Measurements from ENCODE around the gene APOA1. TPM values are rescaled to one million over a fixed set of nuclear protein-coding genes. Genes with fewer than 3 reads are reported as not detected.

The APOA1 gene
- total and polyA plus RNA-seq, 10 of the 15 experiments (the other 5 are each of a cell fraction or from before 2014, with no cell fraction given): 0.10 to 2.4 (median 0.24) TPM; not detected in 3

DNA sequence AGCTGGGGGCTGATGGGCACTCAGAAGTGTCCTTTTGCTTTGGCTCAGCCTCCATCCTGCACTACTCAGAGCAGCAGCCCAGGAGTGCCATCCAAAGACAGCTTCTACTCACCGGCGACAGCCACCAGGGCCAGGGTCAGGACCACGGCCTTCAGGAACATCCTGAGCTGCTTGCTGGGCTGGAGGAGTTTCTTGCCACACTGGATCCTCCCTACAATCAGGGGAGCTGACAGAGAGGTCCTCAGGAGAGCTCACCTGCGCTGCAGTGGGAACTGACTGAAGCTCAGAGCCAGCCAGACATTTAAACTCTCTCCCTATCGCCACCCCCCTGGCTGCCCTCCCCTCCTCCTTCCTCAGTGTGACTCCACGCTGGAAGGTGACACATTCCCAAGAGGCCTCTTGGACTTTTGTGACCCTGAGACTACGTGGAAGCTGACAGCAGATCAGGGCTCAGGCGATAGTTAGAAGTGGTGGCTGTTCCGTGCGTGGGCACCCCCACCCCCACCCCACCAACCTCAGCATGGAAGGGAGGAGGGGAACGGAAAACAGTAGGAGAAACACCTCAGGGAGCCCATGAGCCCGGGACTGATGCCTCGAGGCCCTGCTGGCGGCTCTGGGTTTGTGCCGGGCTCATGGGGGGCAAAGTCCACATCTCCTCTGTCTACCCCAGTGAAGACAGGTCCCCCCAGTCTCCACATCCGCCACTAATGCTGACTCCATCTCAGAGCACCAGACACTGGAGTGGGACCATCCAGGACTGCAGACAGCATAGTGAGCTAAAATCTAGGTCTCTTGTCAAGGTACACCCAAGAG, 14.2 kb downstream of the APOA1 start, which contains the start of gene APOA4 (continued):
- TF ChIP-seq, protein P1, sequence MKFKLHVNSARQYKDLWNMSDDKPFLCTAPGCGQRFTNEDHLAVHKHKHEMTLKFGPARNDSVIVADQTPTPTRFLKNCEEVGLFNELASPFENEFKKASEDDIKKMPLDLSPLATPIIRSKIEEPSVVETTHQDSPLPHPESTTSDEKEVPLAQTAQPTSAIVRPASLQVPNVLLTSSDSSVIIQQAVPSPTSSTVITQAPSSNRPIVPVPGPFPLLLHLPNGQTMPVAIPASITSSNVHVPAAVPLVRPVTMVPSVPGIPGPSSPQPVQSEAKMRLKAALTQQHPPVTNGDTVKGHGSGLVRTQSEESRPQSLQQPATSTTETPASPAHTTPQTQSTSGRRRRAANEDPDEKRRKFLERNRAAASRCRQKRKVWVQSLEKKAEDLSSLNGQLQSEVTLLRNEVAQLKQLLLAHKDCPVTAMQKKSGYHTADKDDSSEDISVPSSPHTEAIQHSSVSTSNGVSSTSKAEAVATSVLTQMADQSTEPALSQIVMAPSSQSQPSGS (IDR thresholded peaks at IDR 0.05; ENCODE audit: low read length): no peak
- TF ChIP-seq NFIC (IDR thresholded peaks at IDR 0.05; ENCODE audit: low read depth, low read length): no peak

GRCh38 chr11:116822575-116822974, 14.8 kb downstream of the APOA1 start:
- POLR2A ChIA-PET: interaction anchor here (0.6 kb wide), 1 partner anchor 34 kb away, joined by 3 read pairs; no protein-coding TSS in a partner anchor
- H3K27ac ChIP-seq (ENCODE audit: control insufficient read depth, insufficient read depth): no peak overlapping the region
- no peak overlapping the region for H3K4me2 ChIP-seq (ENCODE audit: control insufficient read depth, insufficient read depth)
- H3K9me3 ChIP-seq (replicated peaks; ENCODE audit: control insufficient read depth, insufficient read depth, low read length): no peaks in the 10 kb centered on the region
- H3K4me1 ChIP-seq (ENCODE audit: control insufficient read depth, insufficient read depth, low read length): no peaks in the 10 kb centered on the region
- DNase-seq (ENCODE audit: low read depth, low spot score) (no peak), ATAC-seq (no peak), FAIRE-seq (no peak)
- SMC1A ChIA-PET (ENCODE audit: uncharacterized antibody, unreplicated experiment): interaction anchor here (1.1 to 1.4 kb wide), 2 partner anchors 31 to 150 kb away, joined by 3 read pairs; no protein-coding TSS in a partner anchor
- no peaks in the 10 kb centered on the region for H4K20me1 ChIP-seq (ENCODE audit: control insufficient read depth, insufficient read depth)
- in situ Hi-C loops (cut with MboI) (no loop called here), intact Hi-C loops (cut with micrococcal nuclease; ENCODE audit: unreplicated experiment) (no loop called here)
- RAD21 ChIA-PET (ENCODE audit: unreplicated experiment): no interaction called here
- CTCF ChIA-PET: interaction anchor here (2.9 to 3.2 kb wide), 2 partner anchors 13 to 32 kb away, joined by 10 to 17 read pairs; partner anchors contain the start of gene APOA5
- no TSS peak for BruUV-seq (replicated peaks)
- no peak overlapping the region for H2AFZ ChIP-seq (ENCODE audit: control insufficient read depth, low read depth, low read length)
- TF ChIP-seq POLR2AphosphoS2 (IDR thresholded peaks at IDR 0.05; ENCODE audit: low read depth, low read length) (no peak), SP1 (IDR thresholded peaks at IDR 0.05; ENCODE audit: low read depth, low read length) (no peak), HDAC2 (IDR thresholded peaks at IDR 0.05) (no peak), IKZF2 (IDR thresholded peaks at IDR 0.05) (no peak), ZNF384 (IDR thresholded peaks at IDR 0.05; ENCODE audit: borderline replicate concordance, low read depth, low read length) (no peak), BHLHE40 (IDR thresholded peaks at IDR 0.05; ENCODE audit: borderline replicate concordance in 1 of 2, low read depth in 2 of 2, low read length in 1 of 2) (no peak), WRNIP1 (IDR thresholded peaks at IDR 0.05; ENCODE audit: borderline replicate concordance, low read depth, low read length) (no peak), TARDBP (IDR thresholded peaks at IDR 0.05; ENCODE audit: borderline replicate concordance) (no peak), TCF3 (IDR thresholded peaks at IDR 0.05; ENCODE audit: borderline replicate concordance, insufficient read depth, low read depth, low read length) (no peak), GATAD2B (conservative IDR thresholded peaks at IDR 0.05; ENCODE audit: low read depth) (no peak), EP300 (IDR thresholded peaks at IDR 0.05; ENCODE audit: borderline replicate concordance in 1 of 2, control insufficient read depth in 1 of 2, low read depth in 2 of 2, low read length in 2 of 2) (no peak)
- TF ChIP-seq, protein P2, sequence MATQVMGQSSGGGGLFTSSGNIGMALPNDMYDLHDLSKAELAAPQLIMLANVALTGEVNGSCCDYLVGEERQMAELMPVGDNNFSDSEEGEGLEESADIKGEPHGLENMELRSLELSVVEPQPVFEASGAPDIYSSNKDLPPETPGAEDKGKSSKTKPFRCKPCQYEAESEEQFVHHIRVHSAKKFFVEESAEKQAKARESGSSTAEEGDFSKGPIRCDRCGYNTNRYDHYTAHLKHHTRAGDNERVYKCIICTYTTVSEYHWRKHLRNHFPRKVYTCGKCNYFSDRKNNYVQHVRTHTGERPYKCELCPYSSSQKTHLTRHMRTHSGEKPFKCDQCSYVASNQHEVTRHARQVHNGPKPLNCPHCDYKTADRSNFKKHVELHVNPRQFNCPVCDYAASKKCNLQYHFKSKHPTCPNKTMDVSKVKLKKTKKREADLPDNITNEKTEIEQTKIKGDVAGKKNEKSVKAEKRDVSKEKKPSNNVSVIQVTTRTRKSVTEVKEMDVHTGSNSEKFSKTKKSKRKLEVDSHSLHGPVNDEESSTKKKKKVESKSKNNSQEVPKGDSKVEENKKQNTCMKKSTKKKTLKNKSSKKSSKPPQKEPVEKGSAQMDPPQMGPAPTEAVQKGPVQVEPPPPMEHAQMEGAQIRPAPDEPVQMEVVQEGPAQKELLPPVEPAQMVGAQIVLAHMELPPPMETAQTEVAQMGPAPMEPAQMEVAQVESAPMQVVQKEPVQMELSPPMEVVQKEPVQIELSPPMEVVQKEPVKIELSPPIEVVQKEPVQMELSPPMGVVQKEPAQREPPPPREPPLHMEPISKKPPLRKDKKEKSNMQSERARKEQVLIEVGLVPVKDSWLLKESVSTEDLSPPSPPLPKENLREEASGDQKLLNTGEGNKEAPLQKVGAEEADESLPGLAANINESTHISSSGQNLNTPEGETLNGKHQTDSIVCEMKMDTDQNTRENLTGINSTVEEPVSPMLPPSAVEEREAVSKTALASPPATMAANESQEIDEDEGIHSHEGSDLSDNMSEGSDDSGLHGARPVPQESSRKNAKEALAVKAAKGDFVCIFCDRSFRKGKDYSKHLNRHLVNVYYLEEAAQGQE (IDR thresholded peaks at IDR 0.05; ENCODE audit: low read depth, low read length): no peak
- no peaks in the 10 kb centered on the region for H3K36me3 ChIP-seq (ENCODE audit: control insufficient read depth in 2 of 2, insufficient read depth in 2 of 2, low read length in 1 of 2)
- 28% methylated on average over 5 of the region's 5 CpGs for whole genome bisulfite sequencing (ENCODE audit: insufficient coverage, insufficient replicate concordance, low lambda C conversion rate, missing lambda C conversion rate)
- H3K9ac ChIP-seq (ENCODE audit: control insufficient read depth, insufficient read depth, low read length): no peak overlapping the region
- no peaks in the 10 kb centered on the region for H3K27me3 ChIP-seq (replicated peaks in 1 of 2; ENCODE audit: control insufficient read depth in 2 of 2, insufficient read depth in 2 of 2, low read length in 1 of 2)
- H3K79me2 ChIP-seq (ENCODE audit: control insufficient read depth, insufficient read depth, low read length): no peaks in the 10 kb centered on the region
- no peak overlapping the region for H3K4me3 ChIP-seq
